Hepatocyte (in vitro differentiated cells): ENCODE results near the gene CASP2.
A peak's percentile ranks its signal among the peaks of the same experiment; 100 is the strongest.

Source experiments
- EZH2 ChIP-seq: fragments of 200-600 bp; sonication (generic); IDR thresholded peaks from 2 replicates; pipeline ENCODE4 v1.6.1; 2016; ENCODE audit warnings: antibody characterized with exemption, mild to moderate bottlenecking, borderline replicate concordance
- EZH2phosphoT487 ChIP-seq: fragments of 200-600 bp; sonication (generic); IDR thresholded peaks from one replicate; pipeline ENCODE4 v1.6.1; 2018; ENCODE audit warnings: antibody characterized with exemption, mild to moderate bottlenecking, low read depth, moderate library complexity; ENCODE audit not compliant: unreplicated experiment, severe bottlenecking
- TF ChIP-seq, protein P1 (sequence below): fragments of 200-600 bp; sonication (generic); IDR thresholded peaks from 2 replicates; pipeline ENCODE4 v1.5.1; 2016; ENCODE audit warnings: antibody characterized with exemption, mild to moderate bottlenecking; ENCODE audit not compliant: poor library complexity

GRCh38 chr7:143287935-143288826 is at the start of gene CASP2:
- TF ChIP-seq, protein P1, sequence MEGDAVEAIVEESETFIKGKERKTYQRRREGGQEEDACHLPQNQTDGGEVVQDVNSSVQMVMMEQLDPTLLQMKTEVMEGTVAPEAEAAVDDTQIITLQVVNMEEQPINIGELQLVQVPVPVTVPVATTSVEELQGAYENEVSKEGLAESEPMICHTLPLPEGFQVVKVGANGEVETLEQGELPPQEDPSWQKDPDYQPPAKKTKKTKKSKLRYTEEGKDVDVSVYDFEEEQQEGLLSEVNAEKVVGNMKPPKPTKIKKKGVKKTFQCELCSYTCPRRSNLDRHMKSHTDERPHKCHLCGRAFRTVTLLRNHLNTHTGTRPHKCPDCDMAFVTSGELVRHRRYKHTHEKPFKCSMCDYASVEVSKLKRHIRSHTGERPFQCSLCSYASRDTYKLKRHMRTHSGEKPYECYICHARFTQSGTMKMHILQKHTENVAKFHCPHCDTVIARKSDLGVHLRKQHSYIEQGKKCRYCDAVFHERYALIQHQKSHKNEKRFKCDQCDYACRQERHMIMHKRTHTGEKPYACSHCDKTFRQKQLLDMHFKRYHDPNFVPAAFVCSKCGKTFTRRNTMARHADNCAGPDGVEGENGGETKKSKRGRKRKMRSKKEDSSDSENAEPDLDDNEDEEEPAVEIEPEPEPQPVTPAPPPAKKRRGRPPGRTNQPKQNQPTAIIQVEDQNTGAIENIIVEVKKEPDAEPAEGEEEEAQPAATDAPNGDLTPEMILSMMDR = peak; percentile 36
- TF ChIP-seq EZH2phosphoT487 (no peak), EZH2 (no peak)
